GM12878 (cell line): ENCODE results near the gene TBX4. TPM values are rescaled to one million over a fixed set of nuclear protein-coding genes. Genes with fewer than 3 reads are reported as not detected.

Experiments used
- ATAC-seq: fragments of 200-7000 bp; cut with Tn5 transposase; 3 replicates; pipeline ENCODE4 v1.9.1; 2020; ENCODE audit warnings: mild to moderate bottlenecking, moderate library complexity
- BruUV-seq: library from RNA; stranded (reverse); fragments of 400-500 nt; replicated peaks from 2 replicates; lab custom pipeline; 2021; lab: Mats Ljungman, UMichigan
- CTCF ChIA-PET: fragments of 300-600 bp; sonication (Branson Sonifier 250); formaldehyde crosslinking; extraction: SDS; loops from one replicate; lab custom pipeline; 2021; ENCODE audit warnings: inconsistent platforms; lab: Yijun Ruan, JAX
- POLR2A ChIA-PET: fragments of 350-600 bp; formaldehyde crosslinking; extraction: SDS; loops from one replicate; lab custom pipeline; 2021; ENCODE audit warnings: inconsistent platforms; lab: Charles Lee
- RAD21 ChIA-PET: fragments of 300-600 bp; sonication (Branson Sonifier 250); formaldehyde crosslinking; loops from one replicate; lab custom pipeline; 2023; ENCODE audit warnings: antibody characterized with exemption; ENCODE audit not compliant: unreplicated experiment; lab: Charles Lee
- SMC1A ChIA-PET: fragments of 300-600 bp; sonication (Branson Sonifier 250); formaldehyde crosslinking; loops from one replicate; lab custom pipeline; 2023; ENCODE audit not compliant: unreplicated experiment, uncharacterized antibody; lab: Charles Lee
- DNase-seq: peaks from one replicate; pipeline ENCODE4 v3.0.0-alpha.2; 2011; ENCODE audit warnings: low read depth, low spot score
- FAIRE-seq: peaks from 3 replicates; lab custom pipeline; 2011; peaks lifted over from hg19 to GRCh38; lab: Jason Lieb, UNC
- H2AFZ ChIP-seq: 2 replicates; pipeline ENCODE4 v1.6.0; 2011; ENCODE audit warnings: low read depth, low read length, control low read depth; ENCODE audit not compliant: control insufficient read depth
- H3K27ac ChIP-seq: 2 replicates; pipeline ENCODE4 v1.5.1; 2011; ENCODE audit warnings: control low read depth; ENCODE audit not compliant: control insufficient read depth, insufficient read depth
- H3K27me3 ChIP-seq, 2 experiments: replicated peaks in 1 of 2; 2 replicates each; pipeline versions ENCODE4 v1.6.0 to v1.6.1; 2011; ENCODE audit warnings: low read length in 1 of 2; ENCODE audit not compliant: control insufficient read depth in 2 of 2, insufficient read depth in 2 of 2
- H3K36me3 ChIP-seq, 2 experiments: 2 replicates each; pipeline ENCODE4 v1.5.1; 2011; ENCODE audit warnings: low read length in 1 of 2; ENCODE audit not compliant: control insufficient read depth in 2 of 2, insufficient read depth in 2 of 2
- H3K4me1 ChIP-seq: 2 replicates; pipeline ENCODE4 v1.6.1; 2011; ENCODE audit warnings: mild to moderate bottlenecking, low read length, moderate library complexity, mixed read lengths; ENCODE audit not compliant: control insufficient read depth, insufficient read depth
- H3K4me2 ChIP-seq: 2 replicates; pipeline ENCODE4 v1.6.0; 2011; ENCODE audit warnings: control low read depth; ENCODE audit not compliant: control insufficient read depth, insufficient read depth
- H3K4me3 ChIP-seq: fragments of 200-600 bp; sonication (generic); 2 replicates; pipeline ENCODE4 v1.5.1; 2016
- H3K79me2 ChIP-seq: 2 replicates; pipeline ENCODE4 v1.6.0; 2011; ENCODE audit warnings: low read length; ENCODE audit not compliant: control insufficient read depth, insufficient read depth
- H3K9ac ChIP-seq: 2 replicates; pipeline ENCODE4 v1.8.0; 2011; ENCODE audit warnings: low read length, control low read depth, mixed read lengths; ENCODE audit not compliant: control insufficient read depth, insufficient read depth
- H3K9me3 ChIP-seq: replicated peaks from 3 replicates; pipeline ENCODE4 v1.5.1; 2011; ENCODE audit warnings: mild to moderate bottlenecking, low read length; ENCODE audit not compliant: control insufficient read depth, insufficient read depth
- H4K20me1 ChIP-seq: 2 replicates; pipeline ENCODE4 v1.6.0; 2011; ENCODE audit not compliant: control insufficient read depth, insufficient read depth
- EED ChIP-seq: sonication (generic); IDR thresholded peaks from 2 replicates; pipeline ENCODE4 v1.6.1; 2016; ENCODE audit warnings: antibody characterized with exemption, low read depth
- ETV6 ChIP-seq, 2 experiments: fragments of 450-650 bp in 1 of 2; IDR thresholded peaks in 1 of 2; conservative IDR thresholded peaks in 1 of 2; 2 replicates each; pipeline ENCODE4 v1.6.1; 2014; ENCODE audit warnings: antibody characterized with exemption in 1 of 2, borderline replicate concordance in 1 of 2, low read depth in 1 of 2, mild to moderate bottlenecking in 1 of 2, moderate library complexity in 1 of 2
- MTA2 ChIP-seq: fragments of 450-650 bp; IDR thresholded peaks from 2 replicates; pipeline ENCODE4 v1.6.1; 2016; ENCODE audit warnings: low read depth, mild to moderate bottlenecking, moderate library complexity
- NFXL1 ChIP-seq: fragments of 450-650 bp; IDR thresholded peaks from 2 replicates; pipeline ENCODE4 v1.6.1; 2017; ENCODE audit warnings: antibody characterized with exemption, mild to moderate bottlenecking, borderline replicate concordance
- WGBS: methylation state at CpG from one replicate; pipeline ENCODE4 v1.1.6; 2016; ENCODE audit warnings: low lambda C conversion rate; ENCODE audit not compliant: insufficient replicate concordance, insufficient coverage; ENCODE audit errors: missing lambda C conversion rate; 5-methylcytosine and 5-hydroxymethylcytosine counted together
- in situ Hi-C: fragments of 300-500 bp; cut with MboI; formaldehyde crosslinking; loops from 9 replicates; pipeline ENCODE4 v1.14.3; 2018; ENCODE audit warnings: mixed read lengths
- intact Hi-C: fragments of 100-400 bp; cut with micrococcal nuclease; formaldehyde crosslinking; loops from one replicate; pipeline ENCODE4 v1.14.2; 2022; ENCODE audit not compliant: unreplicated experiment
- polyA plus RNA-seq, 11 experiments: library from polyadenylated mRNA; depleted of rRNA in 4 of 11; unstranded in 6 of 11; stranded (reverse) in 5 of 11; fragments of >200 nt; fragmentation: Nextera tagmentation in 4 of 11; fragmentation: Illumina TruSeq in 1 of 11; extraction: Ambion mirVana in 4 of 11; extraction: Trizol in 1 of 11; gene quantifications; 1 replicate in 1 of 11; 2 replicates in 10 of 11; pipeline versions ENCODE4 v1.2.1 to v1.2.3, GENCODE V29; 2011 to 2016; ENCODE audit warnings: inconsistent platforms in 2 of 11, missing spikeins in 2 of 11, low read depth in 1 of 11
- total RNA-seq, 4 experiments: library from RNA; depleted of rRNA in 3 of 4; stranded (reverse); fragments of >200 nt in 3 of 4; fragmentation: Illumina TruSeq in 1 of 4; extraction: Trizol in 1 of 4; gene quantifications; 2 replicates each; pipeline versions ENCODE4 v1.2.1 to v1.2.3, GENCODE V29; 2013 to 2021

Gene TBX4
- total and polyA plus RNA-seq, 10 of the 15 experiments (the other 5 are each of a cell fraction or from before 2014, with no cell fraction given), result 0.01 TPM; not detected in 9

GRCh38 chr17:61520897-61521296 lies 68.7 kb downstream of the TBX4 start:
- Histone ChIP-seq H4K20me1 (no peaks in the 10 kb centered on the region), H2AFZ (no peak overlapping the region), H3K79me2 (no peaks in the 10 kb centered on the region), H3K27me3 (no peaks in the 10 kb centered on the region), H3K4me1 (no peaks in the 10 kb centered on the region), H3K4me3 (no peak overlapping the region), H3K36me3 (no peaks in the 10 kb centered on the region), H3K27ac (no peak overlapping the region), H3K9ac (no peak overlapping the region), H3K4me2 (no peak overlapping the region), H3K9me3 (no peaks in the 10 kb centered on the region)
- ChIA-PET POLR2A (no interaction called here), CTCF (no interaction called here), SMC1A (no interaction called here), RAD21 (no interaction called here)
- in situ Hi-C loops (no loop called here), intact Hi-C loops (no loop called here)
- 57% methylated on average over 3 of the region's 3 CpGs for WGBS
- TF ChIP-seq MTA2 (no peak), NFXL1 (peak; percentile 78)
- FAIRE-seq (no peak), ATAC-seq (no peak), DNase-seq (no peak)
- no TSS peak for BruUV-seq

- ChIA-PET RAD21 (interaction anchor here (0.6 kb wide), 1 partner anchor 340 kb away, joined by 3 read pairs; no protein-coding TSS in a partner anchor), POLR2A (no interaction called here), SMC1A (interaction anchor here (0.7 kb wide), 1 partner anchor 677 kb away, joined by 4 read pairs; no protein-coding TSS in a partner anchor), CTCF (no interaction called here)
- FAIRE-seq (no peak), DNase-seq (no peak), ATAC-seq (no peak)
- H3K27ac ChIP-seq, result no peak overlapping the region
- TF ChIP-seq NFXL1 (peak; percentile 31; the same call in 1 of the 2 replicates), EED (no peak), ETV6 (conservative IDR thresholded peaks at IDR 0.05 in 1 of 2, IDR thresholded peaks at IDR 0.05 in 1 of 2; ENCODE audit: borderline replicate concordance in 1 of 2, low read depth in 1 of 2) (peak in 1 of 2 experiments; percentile 77; a peak in 2 of 4 replicates)
- H2AFZ ChIP-seq, result no peak overlapping the region
- H3K4me2 ChIP-seq, result no peak overlapping the region
- no peak overlapping the region for H3K4me3 ChIP-seq
- 6% methylated on average over 1 of the region's 1 CpG for WGBS
- no peaks in the 10 kb centered on the region for H3K36me3 ChIP-seq
- H3K4me1 ChIP-seq, result no peaks in the 10 kb centered on the region
- H3K79me2 ChIP-seq, result no peaks in the 10 kb centered on the region
- BruUV-seq, result no TSS peak
- H3K27me3 ChIP-seq, result no peaks in the 10 kb centered on the region
- intact Hi-C loops (no loop called here), in situ Hi-C loops (no loop called here)
- no peaks in the 10 kb centered on the region for H3K9me3 ChIP-seq
- H4K20me1 ChIP-seq, result no peaks in the 10 kb centered on the region
- H3K9ac ChIP-seq, result no peak overlapping the region
Measured at GRCh38 chr17:61522088-61522487, 69.9 kb downstream of the TBX4 start.
